GM12878 (cell line): ENCODE results near the gene SETD1B. TPM values are rescaled to one million over a fixed set of nuclear protein-coding genes. Genes with fewer than 3 reads are reported as not detected.
A peak's percentile ranks its signal among the peaks of the same experiment; 100 is the strongest.

Experiments
- ATAC-seq: fragments of 200-7000 bp; cut with Tn5 transposase; 3 replicates; pipeline ENCODE4 v1.9.1; 2020; ENCODE audit warnings: mild to moderate bottlenecking, moderate library complexity
- BruUV-seq: library from RNA; stranded (reverse); fragments of 400-500 nt; replicated peaks from 2 replicates; lab custom pipeline; 2021; lab: Mats Ljungman, UMichigan
- CTCF ChIA-PET: fragments of 300-600 bp; sonication (Branson Sonifier 250); formaldehyde crosslinking; extraction: SDS; loops from one replicate; lab custom pipeline; 2021; ENCODE audit warnings: inconsistent platforms; lab: Yijun Ruan, JAX
- POLR2A ChIA-PET: fragments of 350-600 bp; formaldehyde crosslinking; extraction: SDS; loops from one replicate; lab custom pipeline; 2021; ENCODE audit warnings: inconsistent platforms; lab: Charles Lee
- RAD21 ChIA-PET: fragments of 300-600 bp; sonication (Branson Sonifier 250); formaldehyde crosslinking; loops from one replicate; lab custom pipeline; 2023; ENCODE audit warnings: antibody characterized with exemption; ENCODE audit not compliant: unreplicated experiment; lab: Charles Lee
- SMC1A ChIA-PET: fragments of 300-600 bp; sonication (Branson Sonifier 250); formaldehyde crosslinking; loops from one replicate; lab custom pipeline; 2023; ENCODE audit not compliant: unreplicated experiment, uncharacterized antibody; lab: Charles Lee
- DNase-seq: peaks from one replicate; pipeline ENCODE4 v3.0.0-alpha.2; 2011; ENCODE audit warnings: low read depth, low spot score
- FAIRE-seq: peaks from 3 replicates; lab custom pipeline; 2011; peaks lifted over from hg19 to GRCh38; lab: Jason Lieb, UNC
- H2AFZ ChIP-seq: 2 replicates; pipeline ENCODE4 v1.6.0; 2011; ENCODE audit warnings: low read depth, low read length, control low read depth; ENCODE audit not compliant: control insufficient read depth
- H3K27ac ChIP-seq: 2 replicates; pipeline ENCODE4 v1.5.1; 2011; ENCODE audit warnings: control low read depth; ENCODE audit not compliant: control insufficient read depth, insufficient read depth
- H3K27me3 ChIP-seq, 2 experiments: replicated peaks in 1 of 2; 2 replicates each; pipeline versions ENCODE4 v1.6.0 to v1.6.1; 2011; ENCODE audit warnings: low read length in 1 of 2; ENCODE audit not compliant: control insufficient read depth in 2 of 2, insufficient read depth in 2 of 2
- H3K36me3 ChIP-seq, 2 experiments: 2 replicates each; pipeline ENCODE4 v1.5.1; 2011; ENCODE audit warnings: low read length in 1 of 2; ENCODE audit not compliant: control insufficient read depth in 2 of 2, insufficient read depth in 2 of 2
- H3K4me1 ChIP-seq: 2 replicates; pipeline ENCODE4 v1.6.1; 2011; ENCODE audit warnings: mild to moderate bottlenecking, low read length, moderate library complexity, mixed read lengths; ENCODE audit not compliant: control insufficient read depth, insufficient read depth
- H3K4me2 ChIP-seq: 2 replicates; pipeline ENCODE4 v1.6.0; 2011; ENCODE audit warnings: control low read depth; ENCODE audit not compliant: control insufficient read depth, insufficient read depth
- H3K4me3 ChIP-seq: fragments of 200-600 bp; sonication (generic); 2 replicates; pipeline ENCODE4 v1.5.1; 2016
- H3K79me2 ChIP-seq: 2 replicates; pipeline ENCODE4 v1.6.0; 2011; ENCODE audit warnings: low read length; ENCODE audit not compliant: control insufficient read depth, insufficient read depth
- H3K9ac ChIP-seq: 2 replicates; pipeline ENCODE4 v1.8.0; 2011; ENCODE audit warnings: low read length, control low read depth, mixed read lengths; ENCODE audit not compliant: control insufficient read depth, insufficient read depth
- H3K9me3 ChIP-seq: replicated peaks from 3 replicates; pipeline ENCODE4 v1.5.1; 2011; ENCODE audit warnings: mild to moderate bottlenecking, low read length; ENCODE audit not compliant: control insufficient read depth, insufficient read depth
- H4K20me1 ChIP-seq: 2 replicates; pipeline ENCODE4 v1.6.0; 2011; ENCODE audit not compliant: control insufficient read depth, insufficient read depth
- ATF7 ChIP-seq: fragments of 450-650 bp; IDR thresholded peaks from 2 replicates; pipeline ENCODE4 v1.6.1; 2016; ENCODE audit warnings: low read depth, mild to moderate bottlenecking
- CHD4 ChIP-seq: fragments of 200-600 bp; sonication (generic); IDR thresholded peaks from 2 replicates; pipeline ENCODE4 v1.6.1; 2016; ENCODE audit warnings: mild to moderate bottlenecking
- EED ChIP-seq: sonication (generic); IDR thresholded peaks from 2 replicates; pipeline ENCODE4 v1.6.1; 2016; ENCODE audit warnings: antibody characterized with exemption, low read depth
- EGR1 ChIP-seq, 2 experiments: IDR thresholded peaks; 1 replicate in 1 of 2; 2 replicates in 1 of 2; pipeline ENCODE4 v1.6.1; 2011 to 2012; ENCODE audit warnings: low read depth in 2 of 2, low read length in 2 of 2, borderline replicate concordance in 1 of 2, mild to moderate bottlenecking in 1 of 2, moderate library complexity in 1 of 2
- FOS ChIP-seq: IDR thresholded peaks from 3 replicates; pipeline ENCODE4 v1.6.1; 2011; ENCODE audit warnings: borderline replicate concordance; ENCODE audit not compliant: insufficient read length; ENCODE audit errors: extremely low read depth
- IKZF2 ChIP-seq, 2 experiments: fragments of 450-650 bp; IDR thresholded peaks; 2 replicates each; pipeline ENCODE4 v1.6.1; 2017; ENCODE audit warnings: mild to moderate bottlenecking in 2 of 2, moderate library complexity in 2 of 2
- MTA2 ChIP-seq: fragments of 450-650 bp; IDR thresholded peaks from 2 replicates; pipeline ENCODE4 v1.6.1; 2016; ENCODE audit warnings: low read depth, mild to moderate bottlenecking, moderate library complexity
- MXI1 ChIP-seq: fragments of 150-350 bp; IDR thresholded peaks from 2 replicates; pipeline ENCODE4 v1.6.1; 2011; ENCODE audit warnings: low read depth, mild to moderate bottlenecking, inconsistent platforms, low read length, improper control_type of control experiment
- NBN ChIP-seq: fragments of 450-650 bp; IDR thresholded peaks from 2 replicates; pipeline ENCODE4 v1.6.1; 2016
- NRF1 ChIP-seq: conservative IDR thresholded peaks from 2 replicates; pipeline ENCODE4 v1.6.1; 2011; ENCODE audit warnings: mild to moderate bottlenecking, low read depth, low read length, improper control_type of control experiment
- RCOR1 ChIP-seq: conservative IDR thresholded peaks from 2 replicates; pipeline ENCODE4 v1.6.1; 2012; ENCODE audit warnings: low read depth, low read length, improper control_type of control experiment
- SMAD1 ChIP-seq: fragments of 450-650 bp; IDR thresholded peaks from 2 replicates; pipeline ENCODE4 v1.6.1; 2018; ENCODE audit warnings: mild to moderate bottlenecking, low read depth; ENCODE audit not compliant: partially characterized antibody
- SMARCA5 ChIP-seq: fragments of 450-650 bp; IDR thresholded peaks from 2 replicates; pipeline ENCODE4 v1.6.1; 2017; ENCODE audit warnings: mild to moderate bottlenecking
- SP1 ChIP-seq: IDR thresholded peaks from one replicate; pipeline ENCODE4 v1.6.1; 2011; ENCODE audit warnings: low read depth, low read length
- WGBS: methylation state at CpG from one replicate; pipeline ENCODE4 v1.1.6; 2016; ENCODE audit warnings: low lambda C conversion rate; ENCODE audit not compliant: insufficient replicate concordance, insufficient coverage; ENCODE audit errors: missing lambda C conversion rate; 5-methylcytosine and 5-hydroxymethylcytosine counted together
- in situ Hi-C: fragments of 300-500 bp; cut with MboI; formaldehyde crosslinking; loops from 9 replicates; pipeline ENCODE4 v1.14.3; 2018; ENCODE audit warnings: mixed read lengths
- intact Hi-C: fragments of 100-400 bp; cut with micrococcal nuclease; formaldehyde crosslinking; loops from one replicate; pipeline ENCODE4 v1.14.2; 2022; ENCODE audit not compliant: unreplicated experiment
- polyA plus RNA-seq, 11 experiments: library from polyadenylated mRNA; depleted of rRNA in 4 of 11; unstranded in 6 of 11; stranded (reverse) in 5 of 11; fragments of >200 nt; fragmentation: Nextera tagmentation in 4 of 11; fragmentation: Illumina TruSeq in 1 of 11; extraction: Ambion mirVana in 4 of 11; extraction: Trizol in 1 of 11; gene quantifications; 1 replicate in 1 of 11; 2 replicates in 10 of 11; pipeline versions ENCODE4 v1.2.1 to v1.2.3, GENCODE V29; 2011 to 2016; ENCODE audit warnings: inconsistent platforms in 2 of 11, missing spikeins in 2 of 11, low read depth in 1 of 11
- total RNA-seq, 4 experiments: library from RNA; depleted of rRNA in 3 of 4; stranded (reverse); fragments of >200 nt in 3 of 4; fragmentation: Illumina TruSeq in 1 of 4; extraction: Trizol in 1 of 4; gene quantifications; 2 replicates each; pipeline versions ENCODE4 v1.2.1 to v1.2.3, GENCODE V29; 2013 to 2021
- TF ChIP-seq, protein P1 (sequence below): IDR thresholded peaks from 2 replicates; pipeline ENCODE4 v1.6.1; 2012; ENCODE audit warnings: low read length, inconsistent platforms
- TF ChIP-seq, protein P2 (sequence below): fragments of 450-650 bp; formaldehyde crosslinking; IDR thresholded peaks from 2 replicates; pipeline ENCODE4 v1.5.0; 2022; ENCODE audit warnings: mild to moderate bottlenecking, missing genetic modification characterization

The SETD1B gene
- total and polyA plus RNA-seq, 10 of the 15 experiments (the other 5 are each of a cell fraction or from before 2014, with no cell fraction given): 0.50 to 17.3 (median 1.6) TPM

DNA sequence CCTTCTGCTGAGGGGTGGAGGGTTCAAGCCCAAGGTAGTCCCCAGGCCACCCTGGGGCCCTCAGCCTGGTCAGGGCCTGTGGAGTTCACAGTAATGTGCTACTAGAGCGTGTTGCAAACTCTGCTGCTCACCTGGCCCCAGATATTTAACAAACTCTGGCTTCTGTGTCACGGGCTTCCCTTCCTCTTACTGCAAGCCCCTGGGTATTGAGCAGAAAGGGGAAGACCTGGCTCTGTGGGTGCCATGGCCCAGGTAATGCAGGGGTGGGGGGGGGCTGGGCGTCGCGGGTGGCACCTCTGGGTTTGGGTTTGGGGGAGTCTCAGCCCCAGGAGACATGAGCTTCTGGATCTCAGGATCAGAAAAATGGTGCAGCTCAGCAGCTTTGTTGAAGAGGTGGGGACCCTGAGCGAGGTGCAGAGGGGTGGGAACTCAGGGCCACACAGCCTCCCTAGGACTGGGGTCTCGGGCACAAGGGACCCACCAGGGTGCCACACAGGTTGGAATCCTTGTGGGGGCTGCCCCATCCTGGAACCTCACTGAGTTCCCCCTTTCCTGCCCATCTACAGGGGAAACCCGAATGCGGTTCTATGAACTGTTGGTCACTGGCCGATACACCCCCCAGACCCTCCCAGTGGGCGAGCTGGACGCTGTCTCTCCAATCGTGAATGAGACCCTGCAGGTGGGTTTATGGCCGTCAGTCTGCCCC, 4.0 kb downstream of the SETD1B start:
- peak overlapping the region; percentile 100 for H3K4me2 ChIP-seq
- no peak for TF ChIP-seq EGR1 (IDR thresholded peaks at IDR 0.05; ENCODE audit: borderline replicate concordance in 1 of 2, low read depth in 2 of 2, low read length in 2 of 2)
- no peak for TF ChIP-seq ATF7
- TF ChIP-seq SMAD1: no peak
- no peak for TF ChIP-seq SMARCA5
- no peak for TF ChIP-seq NRF1
- TF ChIP-seq EED: no peak
- TF ChIP-seq, protein P1, sequence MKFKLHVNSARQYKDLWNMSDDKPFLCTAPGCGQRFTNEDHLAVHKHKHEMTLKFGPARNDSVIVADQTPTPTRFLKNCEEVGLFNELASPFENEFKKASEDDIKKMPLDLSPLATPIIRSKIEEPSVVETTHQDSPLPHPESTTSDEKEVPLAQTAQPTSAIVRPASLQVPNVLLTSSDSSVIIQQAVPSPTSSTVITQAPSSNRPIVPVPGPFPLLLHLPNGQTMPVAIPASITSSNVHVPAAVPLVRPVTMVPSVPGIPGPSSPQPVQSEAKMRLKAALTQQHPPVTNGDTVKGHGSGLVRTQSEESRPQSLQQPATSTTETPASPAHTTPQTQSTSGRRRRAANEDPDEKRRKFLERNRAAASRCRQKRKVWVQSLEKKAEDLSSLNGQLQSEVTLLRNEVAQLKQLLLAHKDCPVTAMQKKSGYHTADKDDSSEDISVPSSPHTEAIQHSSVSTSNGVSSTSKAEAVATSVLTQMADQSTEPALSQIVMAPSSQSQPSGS: no peak
- no peak for TF ChIP-seq MXI1
- TF ChIP-seq, protein P2, sequence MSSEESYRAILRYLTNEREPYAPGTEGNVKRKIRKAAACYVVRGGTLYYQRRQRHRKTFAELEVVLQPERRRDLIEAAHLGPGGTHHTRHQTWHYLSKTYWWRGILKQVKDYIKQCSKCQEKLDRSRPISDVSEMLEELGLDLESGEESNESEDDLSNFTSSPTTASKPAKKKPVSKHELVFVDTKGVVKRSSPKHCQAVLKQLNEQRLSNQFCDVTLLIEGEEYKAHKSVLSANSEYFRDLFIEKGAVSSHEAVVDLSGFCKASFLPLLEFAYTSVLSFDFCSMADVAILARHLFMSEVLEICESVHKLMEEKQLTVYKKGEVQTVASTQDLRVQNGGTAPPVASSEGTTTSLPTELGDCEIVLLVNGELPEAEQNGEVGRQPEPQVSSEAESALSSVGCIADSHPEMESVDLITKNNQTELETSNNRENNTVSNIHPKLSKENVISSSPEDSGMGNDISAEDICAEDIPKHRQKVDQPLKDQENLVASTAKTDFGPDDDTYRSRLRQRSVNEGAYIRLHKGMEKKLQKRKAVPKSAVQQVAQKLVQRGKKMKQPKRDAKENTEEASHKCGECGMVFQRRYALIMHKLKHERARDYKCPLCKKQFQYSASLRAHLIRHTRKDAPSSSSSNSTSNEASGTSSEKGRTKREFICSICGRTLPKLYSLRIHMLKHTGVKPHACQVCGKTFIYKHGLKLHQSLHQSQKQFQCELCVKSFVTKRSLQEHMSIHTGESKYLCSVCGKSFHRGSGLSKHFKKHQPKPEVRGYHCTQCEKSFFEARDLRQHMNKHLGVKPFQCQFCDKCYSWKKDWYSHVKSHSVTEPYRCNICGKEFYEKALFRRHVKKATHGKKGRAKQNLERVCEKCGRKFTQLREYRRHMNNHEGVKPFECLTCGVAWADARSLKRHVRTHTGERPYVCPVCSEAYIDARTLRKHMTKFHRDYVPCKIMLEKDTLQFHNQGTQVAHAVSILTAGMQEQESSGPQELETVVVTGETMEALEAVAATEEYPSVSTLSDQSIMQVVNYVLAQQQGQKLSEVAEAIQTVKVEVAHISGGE (CRISPR knock-in tag): no peak
- no peak for TF ChIP-seq CHD4
- no peak for TF ChIP-seq SP1
- TF ChIP-seq MTA2: no peak
- TF ChIP-seq NBN: no peak
- no peak for TF ChIP-seq RCOR1
- no peak for TF ChIP-seq FOS
- no peak for TF ChIP-seq IKZF2 (IDR thresholded peaks at IDR 0.05)

More for the DNA sequence above, 4.0 kb downstream of the SETD1B start:
- H3K9ac ChIP-seq: no peak overlapping the region
- no peak for FAIRE-seq
- ChIA-PET RAD21 (interaction anchor here (1.5 to 13.1 kb wide), 2 partner anchors 13 to 459 kb away, joined by 5 to 395 read pairs; partner anchors contain the start of gene RHOF), SMC1A (interaction anchor here (0.7 to 12.2 kb wide), 3 partner anchors 14 to 184 kb away, joined by 4 to 226 read pairs (median 5); partner anchors contain the start of gene RHOF), POLR2A (interaction anchor here (0.6 to 10.1 kb wide), 5 partner anchors 10 to 966 kb away, joined by 3 to 155 read pairs (median 6); partner anchors contain the start of gene RHOF), CTCF (interaction anchor here (0.6 to 13.6 kb wide), 3 partner anchors 11 to 220 kb away, joined by 3 to 565 read pairs (median 3); partner anchors contain the start of gene RHOF)
- H3K9me3 ChIP-seq: no peaks in the 10 kb centered on the region
- no peak overlapping the region for H3K4me3 ChIP-seq
- H3K36me3 ChIP-seq: peaks cover 6 to 16% of the 10 kb centered on the region in 2 experiments; a peak in 3 of 4 replicates
- H3K27ac ChIP-seq: no peak overlapping the region
- no peak for ATAC-seq
- 53% methylated on average over 14 of the region's 14 CpGs for WGBS
- in situ Hi-C loops: no loop called here
- no peaks in the 10 kb centered on the region for H3K27me3 ChIP-seq
- peaks cover 5% of the 10 kb centered on the region; the same call in 1 of the 2 replicates for H4K20me1 ChIP-seq
- H3K4me1 ChIP-seq: peaks cover 23% of the 10 kb centered on the region
- intact Hi-C loops: no loop called here
- peaks cover 53% of the 10 kb centered on the region for H3K79me2 ChIP-seq
- DNase-seq: no peak
- BruUV-seq: no TSS peak
- H2AFZ ChIP-seq: no peak overlapping the region
